ENCODE results near the gene SORCS1. TPM values are rescaled to one million over a fixed set of nuclear protein-coding genes. Genes with fewer than 3 reads are reported as not detected.

SORCS1 gene
- total and polyA plus RNA-seq, 2 of the 8 experiments (the other 6 are each of a cell fraction or from before 2014, with no cell fraction given) = 4.1 to 4.6 TPM

DNA sequence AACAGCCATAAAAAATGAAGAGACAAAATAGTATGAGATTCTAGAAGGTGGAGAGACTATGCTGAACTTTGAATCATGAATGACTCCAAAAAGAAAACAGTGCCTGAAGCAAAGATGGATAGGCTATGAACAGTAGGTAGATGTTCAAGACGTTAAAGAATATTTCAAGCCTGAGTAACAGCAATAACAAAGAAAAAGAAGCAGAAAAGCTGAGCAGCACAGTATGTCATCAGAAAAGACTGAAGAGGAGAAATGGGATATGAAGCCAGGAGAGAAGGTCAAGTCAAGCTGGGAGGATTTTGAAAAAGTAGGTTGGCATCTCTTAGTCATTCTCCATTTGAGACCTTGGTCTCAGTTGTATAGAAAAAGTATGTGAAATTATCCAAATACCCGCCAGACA is 484.4 kb downstream of the SORCS1 start:
- Histone ChIP-seq H3K23me2 (ENCODE audit: low read depth, low read length) (no peaks in the 10 kb centered on the region), H2BK120ac (replicated peaks; ENCODE audit: low read depth, low read length) (no peak overlapping the region), H4K20me1 (replicated peaks in 1 of 2; ENCODE audit: control insufficient read depth in 1 of 2, insufficient read depth in 2 of 2, low read length in 2 of 2) (no peaks in the 10 kb centered on the region), H3K18ac (ENCODE audit: extremely low read depth, low read length) (no peak overlapping the region), H3K27ac (ENCODE audit: low read depth, low read length) (no peak overlapping the region), H2AFZ (ENCODE audit: low read length) (no peak overlapping the region), H4K5ac (ENCODE audit: insufficient read length, low read depth, low read length) (no peak overlapping the region), H3K4ac (replicated peaks; ENCODE audit: insufficient read length, low read depth, low read length) (no peak overlapping the region), H3K79me1 (ENCODE audit: low read depth, low read length) (no peaks in the 10 kb centered on the region), H3K79me2 (ENCODE audit: control insufficient read depth in 1 of 2, insufficient read depth in 2 of 2, low read length in 2 of 2) (no peaks in the 10 kb centered on the region), H3K56ac (replicated peaks; ENCODE audit: insufficient read length, low read depth, low read length) (no peak overlapping the region), H3K4me3 (ENCODE audit: extremely low read depth in 1 of 4, insufficient read depth in 2 of 4, low read depth in 3 of 4, low read length in 4 of 4) (no peak overlapping the region), H3K36me3 (ENCODE audit: control insufficient read depth in 2 of 4, insufficient read depth in 4 of 4, low read length in 3 of 4) (no peaks in the 10 kb centered on the region), H3K4me1 (replicated peaks in 1 of 4; ENCODE audit: control insufficient read depth in 3 of 4, insufficient read depth in 4 of 4, low read length in 3 of 4) (no peaks in the 10 kb centered on the region), H2BK5ac (ENCODE audit: low read depth, low read length) (no peak overlapping the region), H3K9me3 (ENCODE audit: insufficient read depth in 2 of 2, low read depth in 1 of 2, low read length in 1 of 2) (no peaks in the 10 kb centered on the region; a peak in 1 of 4 replicates), H4K91ac (replicated peaks; ENCODE audit: insufficient read length, low read length) (no peak overlapping the region), H2AK5ac (ENCODE audit: low read depth, low read length) (no peak overlapping the region), H3K4me2 (ENCODE audit: insufficient read depth in 1 of 2, low read depth in 2 of 2, low read length in 2 of 2) (no peak overlapping the region), H2BK15ac (ENCODE audit: low read length) (no peak overlapping the region), H4K8ac (ENCODE audit: extremely low read depth, insufficient read depth, low read length) (no peak overlapping the region), H2BK20ac (ENCODE audit: low read length) (no peak overlapping the region), H3K14ac (ENCODE audit: insufficient read length) (no peak overlapping the region), H3K27me3 (replicated peaks in 1 of 4; ENCODE audit: control insufficient read depth in 3 of 4, extremely low read depth in 1 of 4, insufficient read depth in 3 of 4, low read length in 3 of 4) (no peaks in the 10 kb centered on the region), H3K9ac (replicated peaks in 1 of 4; ENCODE audit: extremely low read depth in 1 of 4, low read depth in 3 of 4, low read length in 3 of 4) (no peak overlapping the region), H2BK12ac (ENCODE audit: low read depth, low read length) (no peak overlapping the region), H3K23ac (ENCODE audit: insufficient read length) (no peak overlapping the region)
- WGBS, 2 experiments (ENCODE audit: extremely low coverage in 1 of 2, insufficient coverage in 1 of 2, insufficient read length in 1 of 2, insufficient replicate concordance in 2 of 2, low coverage in 1 of 2, low lambda C conversion rate in 2 of 2, missing lambda C conversion rate in 1 of 2) = 88% methylated on average over 2 of the region's 2 CpGs; no CpG with 5 or more reads in 1 of the 2 experiments
- ChIA-PET CTCF (ENCODE audit: partially characterized antibody) (interaction anchor here (0.5 to 1.6 kb wide), 3 partner anchors 9 to 797 kb away, joined by 3 read pairs; no protein-coding TSS in a partner anchor), POLR2A (ENCODE audit: partially characterized antibody) (no interaction called here)
- no peak for DNase-seq (ENCODE audit: low read depth in 1 of 2, low spot score in 2 of 2)
- FAIRE-seq = no peak
- TF ChIP-seq, protein P1, sequence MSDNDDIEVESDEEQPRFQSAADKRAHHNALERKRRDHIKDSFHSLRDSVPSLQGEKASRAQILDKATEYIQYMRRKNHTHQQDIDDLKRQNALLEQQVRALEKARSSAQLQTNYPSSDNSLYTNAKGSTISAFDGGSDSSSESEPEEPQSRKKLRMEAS (IDR thresholded peaks at IDR 0.05) = no peak
- no peak for TF ChIP-seq EGR1 (IDR thresholded peaks at IDR 0.05; ENCODE audit: borderline replicate concordance, low read depth, low read length)
- TF ChIP-seq SIN3A (conservative IDR thresholded peaks at IDR 0.05 in 1 of 2, IDR thresholded peaks at IDR 0.05 in 1 of 2; ENCODE audit: low read depth in 1 of 2, low read length in 2 of 2) = no peak
- TF ChIP-seq FOSL1 (IDR thresholded peaks at IDR 0.05; ENCODE audit: insufficient read depth, low read depth, low read length) = no peak
- TF ChIP-seq TCF12 (IDR thresholded peaks at IDR 0.05; ENCODE audit: low read depth, low read length) = no peak
